Keratinocyte (primary cell): ENCODE data around the gene DIS3L2. TPM values are rescaled to one million over a fixed set of nuclear protein-coding genes. Genes with fewer than 3 reads are reported as not detected.

Source experiments
- DNase-seq: peaks from one replicate; pipeline ENCODE4 v3.0.0-alpha.2; 2011; ENCODE audit warnings: low read depth, missing footprints, low spot score
- FAIRE-seq: peaks from 2 replicates; lab custom pipeline; 2011; peaks lifted over from hg19 to GRCh38; lab: Jason Lieb, UNC
- H2AFZ ChIP-seq: 2 replicates; pipeline ENCODE4 v1.6.0; 2012; ENCODE audit warnings: low read length, control low read depth, inconsistent platforms; ENCODE audit not compliant: control insufficient read depth
- H3K27ac ChIP-seq: 2 replicates; pipeline ENCODE4 v1.5.1; 2011; ENCODE audit warnings: low read length; ENCODE audit not compliant: control insufficient read depth, insufficient read depth
- H3K27me3 ChIP-seq: 3 replicates; pipeline ENCODE4 v1.6.0; 2011; ENCODE audit warnings: low read length; ENCODE audit not compliant: control insufficient read depth, insufficient read depth; ENCODE audit errors: extremely low read depth
- H3K36me3 ChIP-seq, 2 experiments: 2 replicates in 1 of 2; 3 replicates in 1 of 2; pipeline ENCODE4 v1.5.1; 2011; ENCODE audit warnings: low read length in 2 of 2, mild to moderate bottlenecking in 1 of 2; ENCODE audit not compliant: control insufficient read depth in 2 of 2, insufficient read depth in 2 of 2; ENCODE audit errors: extremely low read depth in 1 of 2
- H3K4me1 ChIP-seq: 3 replicates; pipeline ENCODE4 v1.5.1; 2011; ENCODE audit warnings: low read length; ENCODE audit not compliant: control insufficient read depth, insufficient read depth; ENCODE audit errors: extremely low read depth
- H3K4me2 ChIP-seq: 3 replicates; pipeline ENCODE4 v1.6.0; 2011; ENCODE audit warnings: low read depth, low read length; ENCODE audit not compliant: control insufficient read depth, insufficient read depth; ENCODE audit errors: extremely low read depth
- H3K4me3 ChIP-seq, 3 experiments: fragments of 200-600 bp in 1 of 3; sonication (generic) in 1 of 3; 2 replicates in 2 of 3; 3 replicates in 1 of 3; pipeline ENCODE4 v1.5.1; 2011 to 2016; ENCODE audit warnings: low read length in 3 of 3, mild to moderate bottlenecking in 3 of 3, control low read depth in 2 of 3, inconsistent platforms in 1 of 3, low read depth in 1 of 3, mixed read lengths in 1 of 3, mixed run types in 1 of 3, moderate library complexity in 1 of 3; ENCODE audit not compliant: control insufficient read depth in 2 of 3, insufficient read depth in 2 of 3; ENCODE audit errors: extremely low read depth in 1 of 3
- H3K79me2 ChIP-seq: 2 replicates; pipeline ENCODE4 v1.6.0; 2012; ENCODE audit warnings: low read length; ENCODE audit not compliant: control insufficient read depth, insufficient read depth
- H3K9ac ChIP-seq: 3 replicates; pipeline ENCODE4 v1.6.0; 2011; ENCODE audit warnings: low read length; ENCODE audit not compliant: control insufficient read depth, insufficient read depth; ENCODE audit errors: extremely low read depth
- H3K9me1 ChIP-seq: 3 replicates; pipeline ENCODE4 v1.6.0; 2011; ENCODE audit warnings: low read length; ENCODE audit not compliant: control insufficient read depth, insufficient read depth; ENCODE audit errors: extremely low read depth
- H3K9me3 ChIP-seq: 2 replicates; pipeline ENCODE4 v1.5.1; 2012; ENCODE audit warnings: low read depth, low read length; ENCODE audit not compliant: control insufficient read depth
- H4K20me1 ChIP-seq: 3 replicates; pipeline ENCODE4 v1.6.0; 2011; ENCODE audit warnings: low read length; ENCODE audit not compliant: control insufficient read depth, insufficient read depth; ENCODE audit errors: extremely low read depth
- CTCF ChIP-seq, 3 experiments: IDR thresholded peaks in 1 of 3; conservative IDR thresholded peaks in 1 of 3; optimal IDR thresholded peaks in 1 of 3; 2 replicates in 2 of 3; 3 replicates in 1 of 3; pipeline versions ENCODE3 to v1.5.1; 2011; ENCODE audit warnings: low read length in 3 of 3, mild to moderate bottlenecking in 3 of 3, moderate library complexity in 2 of 3, control low read depth in 1 of 3, inconsistent platforms in 1 of 3; ENCODE audit not compliant: insufficient read depth in 2 of 3; ENCODE audit errors: extremely low read depth in 1 of 3
- EZH2 ChIP-seq: IDR thresholded peaks from one replicate; pipeline ENCODE4 v1.6.1; 2012; ENCODE audit warnings: inconsistent platforms, mild to moderate bottlenecking, low read length, moderate library complexity
- dilution Hi-C: fragments of 300-500 bp; cut with MboI; formaldehyde crosslinking; loops from one replicate; pipeline ENCODE4 v1.7.0; 2020; ENCODE audit warnings: low sequenced_read_pairs; ENCODE audit not compliant: extremely low pct_ligation_motif_present
- polyA plus RNA-seq, 5 experiments: library from polyadenylated mRNA; depleted of rRNA in 3 of 5; stranded (reverse) in 3 of 5; stranded (forward) in 1 of 5; unstranded in 1 of 5; fragments of >200 nt; gene quantifications; 1 replicate in 1 of 5; 2 replicates in 3 of 5; 3 replicates in 1 of 5; pipeline versions ENCODE4 v1.2.1 to v1.2.3, GENCODE V29; 2011 to 2012; ENCODE audit warnings: missing spikeins in 2 of 5, low read depth in 1 of 5, low replicate concordance in 1 of 5

DIS3L2 gene
- polyA plus RNA-seq, 1 donor (not counting 4 experiments of a cell fraction or from before 2014, with no cell fraction given): 8.6 TPM

- no peak overlapping the region for H2AFZ ChIP-seq
- FAIRE-seq (no peak), DNase-seq (no peak)
- H3K4me1 ChIP-seq: peaks cover 22% of the 10 kb centered on the region
- no peak overlapping the region for H3K4me2 ChIP-seq
- TF ChIP-seq EZH2 (no peak), CTCF (optimal IDR thresholded peaks at IDR 0.05 in 1 of 3, IDR thresholded peaks at IDR 0.05 in 1 of 3, conservative IDR thresholded peaks at IDR 0.05 in 1 of 3; ENCODE audit: extremely low read depth in 1 of 3, insufficient read depth in 2 of 3, low read length in 3 of 3) (no peak)
- dilution Hi-C loops: no loop called here
- no peaks in the 10 kb centered on the region for H4K20me1 ChIP-seq
- peaks cover 3% of the 10 kb centered on the region for H3K9me1 ChIP-seq
- H3K36me3 ChIP-seq: peaks cover 0 to 3% of the 10 kb centered on the region in 2 experiments
- no peaks in the 10 kb centered on the region for H3K9me3 ChIP-seq
- no peaks in the 10 kb centered on the region for H3K79me2 ChIP-seq
- H3K9ac ChIP-seq: no peak overlapping the region
- H3K4me3 ChIP-seq: no peak overlapping the region
- no peaks in the 10 kb centered on the region for H3K27me3 ChIP-seq
- no peak overlapping the region for H3K27ac ChIP-seq
Measured at GRCh38 chr2:232281858-232282507, 320.5 kb downstream of the DIS3L2 start.

- no peak overlapping the region for H3K27ac ChIP-seq
- no peaks in the 10 kb centered on the region for H3K79me2 ChIP-seq
- no peak overlapping the region for H3K9ac ChIP-seq
- no peak for DNase-seq
- no peaks in the 10 kb centered on the region for H4K20me1 ChIP-seq
- peaks cover 3% of the 10 kb centered on the region for H3K9me1 ChIP-seq
- FAIRE-seq: no peak
- H3K4me3 ChIP-seq: no peak overlapping the region
- H3K4me2 ChIP-seq: no peak overlapping the region
- peaks cover 21% of the 10 kb centered on the region for H3K4me1 ChIP-seq
- TF ChIP-seq CTCF (optimal IDR thresholded peaks at IDR 0.05 in 1 of 3, IDR thresholded peaks at IDR 0.05 in 1 of 3, conservative IDR thresholded peaks at IDR 0.05 in 1 of 3; ENCODE audit: extremely low read depth in 1 of 3, insufficient read depth in 2 of 3, low read length in 3 of 3) (no peak), EZH2 (no peak)
- dilution Hi-C loops: no loop called here
- no peak overlapping the region for H2AFZ ChIP-seq
- no peaks in the 10 kb centered on the region for H3K9me3 ChIP-seq
- H3K36me3 ChIP-seq: peaks cover 0 to 3% of the 10 kb centered on the region in 2 experiments
- no peaks in the 10 kb centered on the region for H3K27me3 ChIP-seq
Measured at GRCh38 chr2:232282508-232283055, 321.1 kb downstream of the DIS3L2 start.
